Measurements from ENCODE around the gene BCL2L11. TPM values are rescaled to one million over a fixed set of nuclear protein-coding genes. Genes with fewer than 3 reads are reported as not detected.

BCL2L11 gene
- total RNA-seq, 1 donor from 2014 or later, result 3.7 TPM

DNA sequence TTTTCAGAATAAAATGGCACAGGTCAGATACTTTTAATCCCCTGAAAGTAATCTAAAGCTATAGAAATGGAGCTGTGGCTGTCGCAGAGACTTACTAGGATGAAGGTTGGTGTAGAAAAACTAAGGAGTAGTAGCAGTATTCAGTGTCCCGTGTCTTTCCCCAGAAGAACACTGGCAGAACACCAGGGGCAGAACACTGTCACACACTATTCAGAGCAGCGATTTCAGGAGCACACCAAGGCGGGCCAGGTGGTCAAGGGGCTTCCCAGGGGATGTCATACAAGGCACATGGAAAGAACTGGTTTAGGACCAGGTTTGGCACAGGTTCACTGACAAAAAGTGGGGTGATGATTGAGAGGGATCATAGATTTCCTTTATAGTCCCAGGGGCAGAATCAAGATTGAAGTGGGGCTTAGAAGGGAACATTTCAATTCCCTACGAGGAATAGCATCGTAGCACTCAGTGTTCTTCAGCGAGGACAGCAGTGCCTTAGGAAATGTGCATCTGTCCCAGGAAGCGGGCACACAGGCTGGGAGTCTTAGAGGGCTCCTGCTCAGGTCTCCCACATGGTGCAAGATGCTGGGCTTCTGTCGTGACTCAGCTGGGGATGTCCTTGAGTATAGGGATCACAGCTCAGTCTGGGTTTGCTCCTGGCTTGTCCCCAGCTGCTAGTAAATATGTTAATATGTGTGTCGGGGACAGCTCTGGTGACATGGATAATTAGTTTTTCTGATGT lies 22.6 kb downstream of the BCL2L11 start:
- FAIRE-seq, result no peak

DNA sequence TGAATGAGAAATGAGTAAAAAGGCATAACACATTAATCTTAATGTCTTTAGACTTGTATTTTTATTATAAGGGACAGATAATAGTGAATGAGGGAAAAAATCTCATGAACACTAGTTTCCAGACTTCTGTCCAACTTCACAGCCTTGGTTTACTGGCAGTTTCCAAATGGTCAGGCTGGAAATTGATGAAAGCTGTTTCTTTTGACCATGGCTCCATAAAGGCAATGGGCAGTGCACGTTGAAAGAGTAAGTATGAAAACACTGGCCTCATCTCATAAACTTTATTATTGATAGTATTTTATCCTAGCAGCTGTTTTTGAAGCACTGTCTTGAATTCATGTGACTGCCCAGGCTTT lies 23.1 kb downstream of the BCL2L11 start:
- no peaks in the 10 kb centered on the region for H3K27me3 ChIP-seq (ENCODE audit: control insufficient read depth, insufficient read depth, low read length)
- FAIRE-seq, result no peak
- TF ChIP-seq, protein P1, sequence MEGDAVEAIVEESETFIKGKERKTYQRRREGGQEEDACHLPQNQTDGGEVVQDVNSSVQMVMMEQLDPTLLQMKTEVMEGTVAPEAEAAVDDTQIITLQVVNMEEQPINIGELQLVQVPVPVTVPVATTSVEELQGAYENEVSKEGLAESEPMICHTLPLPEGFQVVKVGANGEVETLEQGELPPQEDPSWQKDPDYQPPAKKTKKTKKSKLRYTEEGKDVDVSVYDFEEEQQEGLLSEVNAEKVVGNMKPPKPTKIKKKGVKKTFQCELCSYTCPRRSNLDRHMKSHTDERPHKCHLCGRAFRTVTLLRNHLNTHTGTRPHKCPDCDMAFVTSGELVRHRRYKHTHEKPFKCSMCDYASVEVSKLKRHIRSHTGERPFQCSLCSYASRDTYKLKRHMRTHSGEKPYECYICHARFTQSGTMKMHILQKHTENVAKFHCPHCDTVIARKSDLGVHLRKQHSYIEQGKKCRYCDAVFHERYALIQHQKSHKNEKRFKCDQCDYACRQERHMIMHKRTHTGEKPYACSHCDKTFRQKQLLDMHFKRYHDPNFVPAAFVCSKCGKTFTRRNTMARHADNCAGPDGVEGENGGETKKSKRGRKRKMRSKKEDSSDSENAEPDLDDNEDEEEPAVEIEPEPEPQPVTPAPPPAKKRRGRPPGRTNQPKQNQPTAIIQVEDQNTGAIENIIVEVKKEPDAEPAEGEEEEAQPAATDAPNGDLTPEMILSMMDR (IDR thresholded peaks at IDR 0.05; ENCODE audit: insufficient read depth, low read length, severe bottlenecking), result no peak
- no peak overlapping the region for H3K4me3 ChIP-seq (ENCODE audit: low read depth, low read length)
- no peak for DNase-seq (ENCODE audit: low read depth)
- no peaks in the 10 kb centered on the region for H3K36me3 ChIP-seq (ENCODE audit: control insufficient read depth, insufficient read depth, low read length)

More for the DNA sequence above, 22.6 kb downstream of the BCL2L11 start:
- Histone ChIP-seq H3K4me3 (ENCODE audit: low read depth, low read length) (no peak overlapping the region), H3K36me3 (ENCODE audit: control insufficient read depth, insufficient read depth, low read length) (no peaks in the 10 kb centered on the region), H3K27me3 (ENCODE audit: control insufficient read depth, insufficient read depth, low read length) (no peaks in the 10 kb centered on the region)
- no peak for DNase-seq (ENCODE audit: low read depth)
- TF ChIP-seq, protein P1 (IDR thresholded peaks at IDR 0.05; ENCODE audit: insufficient read depth, low read length, severe bottlenecking), result no peak

DNA sequence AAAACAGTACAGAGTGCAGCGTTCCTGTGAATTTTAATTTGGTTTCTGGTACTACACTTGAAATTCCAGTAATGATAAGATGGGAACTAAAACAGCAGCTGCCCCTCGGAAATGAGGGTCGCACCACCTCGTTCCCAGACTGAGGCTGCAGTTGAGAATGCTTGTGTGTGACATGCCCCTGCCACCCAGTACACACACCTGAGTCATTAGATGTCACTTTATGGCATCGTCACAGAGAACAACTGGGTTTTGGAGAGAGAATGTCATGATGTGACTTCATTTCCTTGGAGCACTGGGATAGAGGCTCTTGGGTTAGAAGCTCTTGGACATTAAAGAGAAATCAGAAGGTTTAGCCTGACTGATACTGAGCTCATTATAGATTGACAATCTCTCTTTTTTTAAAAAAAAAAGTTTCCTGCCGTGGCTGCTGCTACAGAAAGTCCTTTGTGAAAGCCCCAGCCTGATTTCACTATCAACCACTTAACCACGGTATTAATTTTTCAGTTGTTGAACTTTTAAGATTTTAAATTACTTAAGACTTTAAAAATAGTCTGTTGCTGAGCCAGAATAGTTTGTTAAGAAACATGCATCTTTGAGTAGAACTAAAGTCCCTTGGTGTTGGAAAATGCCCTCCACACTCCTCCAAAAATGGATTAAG lies 24.5 kb downstream of the BCL2L11 start:
- TF ChIP-seq, protein P1 (IDR thresholded peaks at IDR 0.05; ENCODE audit: insufficient read depth, low read length, severe bottlenecking), result no peak
- no peaks in the 10 kb centered on the region for H3K27me3 ChIP-seq (ENCODE audit: control insufficient read depth, insufficient read depth, low read length)
- no peaks in the 10 kb centered on the region for H3K36me3 ChIP-seq (ENCODE audit: control insufficient read depth, insufficient read depth, low read length)
- DNase-seq (ENCODE audit: low read depth) (no peak), FAIRE-seq (no peak)
- no peak overlapping the region for H3K4me3 ChIP-seq (ENCODE audit: low read depth, low read length)

DNA sequence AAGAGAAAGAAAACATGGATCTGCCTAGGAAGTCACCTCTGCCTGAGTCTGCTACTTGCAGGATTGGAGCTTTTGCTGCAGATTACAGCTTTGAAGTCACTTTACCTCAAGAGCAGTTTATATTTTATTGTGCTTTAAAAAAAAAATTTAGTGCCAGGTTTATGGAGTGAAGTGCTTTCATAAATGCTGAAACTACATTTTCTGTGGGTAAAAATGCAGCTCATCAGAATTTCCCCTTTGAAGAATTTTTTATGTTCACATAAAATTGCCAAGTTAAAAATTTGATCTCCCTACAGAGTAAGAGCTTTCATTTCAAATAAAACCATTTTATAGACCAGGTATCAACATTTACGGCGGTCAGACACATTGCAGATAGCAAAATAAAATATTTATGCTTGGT lies 25.2 kb downstream of the BCL2L11 start:
- Histone ChIP-seq H3K27me3 (ENCODE audit: control insufficient read depth, insufficient read depth, low read length) (no peaks in the 10 kb centered on the region), H3K36me3 (ENCODE audit: control insufficient read depth, insufficient read depth, low read length) (no peaks in the 10 kb centered on the region), H3K4me3 (ENCODE audit: low read depth, low read length) (no peak overlapping the region)
- no peak for FAIRE-seq
- TF ChIP-seq, protein P1 (IDR thresholded peaks at IDR 0.05; ENCODE audit: insufficient read depth, low read length, severe bottlenecking), result no peak
- no peak for DNase-seq (ENCODE audit: low read depth)

DNA sequence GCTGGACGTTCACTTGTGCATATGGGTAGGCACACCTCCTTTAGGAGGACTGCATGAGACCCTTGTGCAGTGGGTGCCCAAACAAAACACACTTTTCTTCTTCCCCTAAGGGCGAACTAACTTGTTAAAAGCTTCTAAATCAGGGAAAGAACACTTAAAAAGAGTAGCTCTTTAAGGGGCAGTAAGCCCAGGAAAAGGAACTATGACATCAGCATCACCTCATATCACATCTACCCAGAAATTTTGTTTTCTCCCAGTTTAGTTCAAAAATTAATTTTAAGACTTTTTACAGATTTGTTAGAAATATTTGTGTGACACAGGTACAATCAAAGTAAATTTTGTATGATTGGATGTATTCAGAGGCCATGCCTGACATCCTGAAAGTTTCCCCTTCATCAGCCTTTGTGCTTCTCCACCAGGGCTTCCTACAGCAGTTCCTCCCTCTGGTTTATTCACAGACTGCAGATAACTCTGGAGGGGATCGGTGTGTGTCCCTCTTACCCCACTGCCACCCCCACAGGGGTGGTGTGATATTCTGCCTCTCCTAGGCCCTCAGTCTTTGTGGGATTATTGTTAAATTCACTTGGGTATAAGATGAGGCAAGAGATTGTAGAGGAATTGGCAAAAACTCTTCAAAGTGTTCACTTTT lies 27.6 kb downstream of the BCL2L11 start:
- Histone ChIP-seq H3K36me3 (ENCODE audit: control insufficient read depth, insufficient read depth, low read length) (peaks cover 4% of the 10 kb centered on the region), H3K27me3 (ENCODE audit: control insufficient read depth, insufficient read depth, low read length) (no peaks in the 10 kb centered on the region), H3K4me3 (ENCODE audit: low read depth, low read length) (no peak overlapping the region)
- TF ChIP-seq, protein P1 (IDR thresholded peaks at IDR 0.05; ENCODE audit: insufficient read depth, low read length, severe bottlenecking), result no peak
- FAIRE-seq (no peak), DNase-seq (ENCODE audit: low read depth) (no peak)

All from bronchial epithelial cell (primary cell).